ENCODE data around the gene ITGAV.

ITGAV gene

DNA sequence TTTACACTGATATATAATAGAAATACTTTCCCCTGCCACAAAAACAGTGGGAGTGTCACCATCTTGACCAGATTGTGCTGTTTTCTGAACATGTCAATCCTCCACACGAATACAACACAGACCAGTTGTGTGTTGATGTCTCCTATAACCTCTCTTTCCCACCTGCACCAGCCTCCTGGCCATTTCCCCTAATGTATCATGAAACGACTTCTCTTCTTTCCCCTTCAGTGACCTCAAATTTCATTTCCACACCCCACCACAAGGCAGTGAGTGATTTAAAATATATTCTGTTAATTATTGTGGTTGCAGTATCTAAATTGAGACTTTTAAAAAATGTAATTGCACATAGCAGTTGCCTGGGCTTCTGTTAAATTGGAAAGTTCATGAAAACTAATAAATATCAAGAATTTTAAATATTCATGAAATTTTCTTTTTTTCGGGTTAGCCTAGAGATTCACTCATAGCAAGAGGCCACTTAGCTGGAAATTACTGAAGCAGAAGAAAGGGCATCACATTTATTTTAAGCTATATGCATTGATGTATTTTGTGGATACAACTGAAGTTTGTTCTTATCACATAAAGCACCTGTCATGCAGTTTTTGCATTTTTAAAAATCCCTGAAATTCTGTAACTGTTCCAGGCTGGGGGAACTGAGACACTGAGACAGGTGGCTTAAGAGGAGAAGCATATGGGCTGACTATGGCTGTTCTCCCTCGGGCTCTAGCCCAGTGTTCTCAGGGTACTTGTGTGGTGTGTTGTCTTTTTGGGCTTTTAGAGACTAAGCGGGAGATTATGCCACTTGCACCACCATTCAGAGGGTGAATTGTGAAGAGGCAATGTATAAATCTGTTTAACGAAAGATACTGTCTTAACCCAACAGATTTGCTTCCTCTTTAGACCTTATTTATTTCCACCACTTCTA lies 119.9 kb downstream of the ITGAV start:
- Histone ChIP-seq H3K9me3 (no peaks in the 10 kb centered on the region), H3K27me3 (no peaks in the 10 kb centered on the region), H3K27ac (no peak overlapping the region), H3K4me1 (ENCODE audit: control insufficient read depth in 1 of 2, insufficient read depth in 1 of 2, low read depth in 1 of 2, low read length in 1 of 2) (no peaks in the 10 kb centered on the region), H3K4me3 (ENCODE audit: low read depth in 1 of 2, low read length in 1 of 2) (no peak overlapping the region), H3K36me3 (no peaks in the 10 kb centered on the region)
- TF ChIP-seq CTCF (IDR thresholded peaks at IDR 0.05): no peak

GRCh38 chr2:186713691-186714090 lies 123.8 kb downstream of the ITGAV start:
- Histone ChIP-seq H3K36me3 (no peaks in the 10 kb centered on the region), H3K4me1 (ENCODE audit: control insufficient read depth in 1 of 2, insufficient read depth in 1 of 2, low read depth in 1 of 2, low read length in 1 of 2) (no peaks in the 10 kb centered on the region), H3K9me3 (no peaks in the 10 kb centered on the region), H3K27ac (no peak overlapping the region), H3K4me3 (ENCODE audit: low read depth in 1 of 2, low read length in 1 of 2) (no peak overlapping the region), H3K27me3 (no peaks in the 10 kb centered on the region)
- TF ChIP-seq CTCF (IDR thresholded peaks at IDR 0.05): no peak

DNA sequence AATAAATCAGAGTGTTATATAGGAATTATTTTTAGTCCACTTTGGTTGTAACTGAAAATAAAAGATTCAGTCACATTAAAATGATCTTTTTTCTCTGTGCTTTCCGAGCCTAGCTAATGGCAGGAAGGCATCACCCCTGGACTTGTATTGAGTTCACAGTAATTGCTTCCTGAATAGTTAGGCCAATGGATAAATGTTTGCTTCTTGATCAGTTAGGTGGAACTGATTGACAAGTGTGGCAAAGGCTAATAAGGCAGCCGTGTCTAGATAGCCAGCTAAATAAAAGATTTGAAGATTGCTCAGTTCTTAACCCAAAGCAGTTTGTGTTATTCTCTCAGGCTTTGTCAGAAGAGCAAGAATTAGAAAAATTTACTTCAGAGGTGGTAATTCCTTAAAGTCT lies 124.8 kb downstream of the ITGAV start:
- no peaks in the 10 kb centered on the region for H3K9me3 ChIP-seq
- no peak overlapping the region for H3K27ac ChIP-seq
- H3K36me3 ChIP-seq: no peaks in the 10 kb centered on the region
- H3K4me1 ChIP-seq (ENCODE audit: control insufficient read depth in 1 of 2, insufficient read depth in 1 of 2, low read depth in 1 of 2, low read length in 1 of 2): no peaks in the 10 kb centered on the region
- TF ChIP-seq CTCF (IDR thresholded peaks at IDR 0.05): no peak
- no peak overlapping the region for H3K4me3 ChIP-seq (ENCODE audit: low read depth in 1 of 2, low read length in 1 of 2)
- no peaks in the 10 kb centered on the region for H3K27me3 ChIP-seq

GRCh38 chr2:186716004-186716403 lies 126.1 kb downstream of the ITGAV start:
- Histone ChIP-seq H3K27ac (no peak overlapping the region), H3K36me3 (no peaks in the 10 kb centered on the region)
- TF ChIP-seq CTCF (IDR thresholded peaks at IDR 0.05): no peak

DNA sequence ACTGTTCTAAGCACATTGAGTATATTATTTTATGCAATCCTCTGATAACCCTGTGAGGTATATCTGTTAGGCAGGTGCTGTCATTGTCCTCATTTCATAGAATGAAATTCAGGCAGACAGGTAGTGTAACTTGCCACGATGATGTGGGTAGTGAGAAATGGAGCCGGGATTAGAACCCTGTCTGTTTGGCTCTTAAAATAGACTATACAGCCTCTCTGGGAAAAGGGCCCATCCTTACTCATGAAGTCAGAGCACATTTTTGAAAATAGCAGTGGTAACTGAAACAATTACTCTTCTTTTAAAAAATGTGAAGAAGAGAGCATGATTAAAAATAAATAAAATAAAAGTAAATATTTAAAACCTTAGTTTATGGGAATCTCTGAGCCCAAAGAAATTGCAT lies 127.0 kb downstream of the ITGAV start:
- H3K4me3 ChIP-seq (ENCODE audit: low read depth in 1 of 2, low read length in 1 of 2): no peak overlapping the region
- no peaks in the 10 kb centered on the region for H3K9me3 ChIP-seq
- no peak for TF ChIP-seq CTCF (IDR thresholded peaks at IDR 0.05)
- H3K36me3 ChIP-seq: no peaks in the 10 kb centered on the region
- no peak overlapping the region for H3K27ac ChIP-seq
- H3K4me1 ChIP-seq (ENCODE audit: control insufficient read depth in 1 of 2, insufficient read depth in 1 of 2, low read depth in 1 of 2, low read length in 1 of 2): no peaks in the 10 kb centered on the region
- H3K27me3 ChIP-seq: no peaks in the 10 kb centered on the region

More at GRCh38 chr2:186716004-186716403, 126.1 kb downstream of the ITGAV start:
- Histone ChIP-seq H3K4me3 (ENCODE audit: low read depth in 1 of 2, low read length in 1 of 2) (no peak overlapping the region), H3K27me3 (no peaks in the 10 kb centered on the region), H3K4me1 (ENCODE audit: control insufficient read depth in 1 of 2, insufficient read depth in 1 of 2, low read depth in 1 of 2, low read length in 1 of 2) (no peaks in the 10 kb centered on the region), H3K9me3 (no peaks in the 10 kb centered on the region)

Measured in neutrophil (primary cell).